Mesenchymal stem cell (in vitro differentiated cells and primary cell): ENCODE results near the gene MGME1.
A peak's percentile ranks its signal among the peaks of the same experiment; 100 is the strongest.

Source experiments
- DNase-seq: peaks from one replicate; pipeline ENCODE4 v3.0.0-alpha.2; 2013
- H2AFZ ChIP-seq: one replicate; pipeline ENCODE4 v1.6.1; 2013; ENCODE audit warnings: low read depth, mild to moderate bottlenecking, control low read depth, inconsistent platforms, low read length, moderate library complexity
- H2AK5ac ChIP-seq: 2 replicates; pipeline ENCODE4 v1.6.1; 2013; ENCODE audit warnings: low read length, moderate library complexity, mild to moderate bottlenecking, inconsistent platforms; ENCODE audit not compliant: severe bottlenecking
- H2BK120ac ChIP-seq: one replicate; pipeline ENCODE4 v1.6.1; 2013; ENCODE audit warnings: low read depth, mild to moderate bottlenecking, inconsistent platforms, low read length, moderate library complexity
- H2BK12ac ChIP-seq, 2 experiments: one replicate each; pipeline ENCODE4 v1.6.1; 2013; ENCODE audit warnings: inconsistent platforms in 2 of 2, low read length in 2 of 2, mild to moderate bottlenecking in 2 of 2, moderate library complexity in 2 of 2, control low read depth in 1 of 2
- H2BK15ac ChIP-seq: one replicate; pipeline ENCODE4 v1.6.1; 2013; ENCODE audit warnings: mild to moderate bottlenecking, low read depth, inconsistent platforms; ENCODE audit not compliant: poor library complexity, severe bottlenecking
- H2BK5ac ChIP-seq: 2 replicates; pipeline ENCODE4 v1.6.1; 2013; ENCODE audit warnings: low read depth, mild to moderate bottlenecking, low read length, control low read depth, inconsistent platforms; ENCODE audit not compliant: poor library complexity, severe bottlenecking
- H3K14ac ChIP-seq, 2 experiments: one replicate each; pipeline ENCODE4 v1.6.1; 2013; ENCODE audit warnings: inconsistent platforms in 2 of 2, low read length in 2 of 2, control low read depth in 1 of 2, mild to moderate bottlenecking in 1 of 2, moderate library complexity in 1 of 2
- H3K18ac ChIP-seq, 2 experiments: one replicate each; pipeline ENCODE4 v1.6.1; 2013; ENCODE audit warnings: inconsistent platforms in 2 of 2, low read length in 2 of 2, control low read depth in 1 of 2, low read depth in 1 of 2, mild to moderate bottlenecking in 1 of 2
- H3K23ac ChIP-seq, 2 experiments: one replicate each; pipeline ENCODE4 v1.6.1; 2013; ENCODE audit warnings: inconsistent platforms in 2 of 2, low read length in 2 of 2, mild to moderate bottlenecking in 2 of 2, moderate library complexity in 2 of 2, control low read depth in 1 of 2
- H3K27ac ChIP-seq: 2 replicates; pipeline ENCODE4 v1.5.1; 2013; ENCODE audit warnings: mild to moderate bottlenecking, moderate library complexity, low read length, control low read depth, inconsistent platforms; ENCODE audit not compliant: poor library complexity, severe bottlenecking
- H3K27me3 ChIP-seq, 2 experiments: 2 replicates each; pipeline versions ENCODE4 v1.6.1 to v1.7.0; 2013; ENCODE audit warnings: low read length in 2 of 2, mild to moderate bottlenecking in 2 of 2, moderate library complexity in 2 of 2, control low read depth in 1 of 2, inconsistent platforms in 1 of 2; ENCODE audit not compliant: control insufficient read depth in 1 of 2, insufficient read depth in 1 of 2
- H3K36me3 ChIP-seq, 2 experiments: 2 replicates each; pipeline versions ENCODE4 v1.6.1 to v1.7.0; 2013; ENCODE audit warnings: low read length in 2 of 2, control low read depth in 1 of 2, inconsistent platforms in 1 of 2, low read depth in 1 of 2, mild to moderate bottlenecking in 1 of 2; ENCODE audit not compliant: insufficient read depth in 2 of 2, control insufficient read depth in 1 of 2
- H3K4ac ChIP-seq, 2 experiments: one replicate each; pipeline ENCODE4 v1.6.1; 2013; ENCODE audit warnings: inconsistent platforms in 2 of 2, low read length in 2 of 2, mild to moderate bottlenecking in 2 of 2, moderate library complexity in 2 of 2, control low read depth in 1 of 2, low read depth in 1 of 2
- H3K4me1 ChIP-seq: 2 replicates; pipeline ENCODE4 v1.6.1; 2013; ENCODE audit warnings: low read depth, low read length, control low read depth; ENCODE audit not compliant: control insufficient read depth, insufficient read depth
- H3K4me2 ChIP-seq: 2 replicates; pipeline ENCODE4 v1.6.1; 2013; ENCODE audit warnings: low read length, mild to moderate bottlenecking, inconsistent platforms; ENCODE audit not compliant: poor library complexity, severe bottlenecking
- H3K4me3 ChIP-seq, 2 experiments: 2 replicates each; pipeline versions ENCODE4 v1.5.1 to v1.7.0; 2013; ENCODE audit warnings: low read length in 2 of 2, mild to moderate bottlenecking in 2 of 2, control low read depth in 1 of 2, low read depth in 1 of 2; ENCODE audit not compliant: insufficient read depth in 1 of 2
- H3K79me1 ChIP-seq: replicated peaks from 2 replicates; pipeline ENCODE4 v1.6.1; 2013; ENCODE audit warnings: mild to moderate bottlenecking, control low read depth, low read length, inconsistent platforms; ENCODE audit not compliant: poor library complexity, severe bottlenecking
- H3K9ac ChIP-seq: 2 replicates; pipeline ENCODE4 v1.7.0; 2013; ENCODE audit warnings: mild to moderate bottlenecking, low read length, moderate library complexity
- H3K9me3 ChIP-seq: 2 replicates; pipeline ENCODE4 v1.7.0; 2013; ENCODE audit warnings: mild to moderate bottlenecking, low read length; ENCODE audit not compliant: control insufficient read depth
- H4K8ac ChIP-seq: one replicate; pipeline ENCODE4 v1.6.1; 2013; ENCODE audit warnings: inconsistent platforms, mild to moderate bottlenecking, low read length, moderate library complexity
- H4K91ac ChIP-seq: one replicate; pipeline ENCODE4 v1.6.1; 2013; ENCODE audit warnings: mild to moderate bottlenecking, low read length, inconsistent platforms
- WGBS: methylation state at CpG from one replicate; pipeline ENCODE4 v1.1.7; 2013; ENCODE audit warnings: mixed read lengths; 5-methylcytosine and 5-hydroxymethylcytosine counted together

The MGME1 gene

DNA sequence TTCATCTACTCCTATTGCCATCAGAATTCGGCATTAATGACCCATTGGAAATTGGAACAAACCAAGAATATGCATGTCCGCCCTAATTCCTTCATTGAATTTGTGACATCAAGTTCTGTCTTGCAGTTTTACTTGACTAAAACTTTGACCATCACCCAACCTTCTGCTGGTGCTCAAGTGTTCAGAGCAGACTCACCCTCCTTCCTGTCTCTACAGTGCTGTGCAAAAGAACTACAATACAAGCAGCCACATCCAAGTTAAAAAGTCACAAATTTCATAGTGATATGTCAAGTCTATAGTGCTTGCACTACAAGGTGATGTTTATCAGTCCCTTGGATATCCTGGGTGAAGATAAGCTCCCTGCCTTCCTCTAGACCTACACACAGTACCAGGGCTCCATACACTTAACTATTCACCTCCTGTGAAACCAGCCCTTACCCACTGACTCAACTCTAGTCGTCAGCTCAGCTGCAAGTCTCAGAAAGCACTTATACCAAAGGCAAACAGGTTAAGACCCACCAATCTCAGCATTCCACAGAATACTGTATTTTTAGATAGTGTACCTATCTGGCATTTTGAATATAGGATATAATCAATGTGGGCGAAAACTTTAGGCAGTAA lies 23.9 kb upstream of the MGME1 start:
- H4K91ac ChIP-seq = no peak overlapping the region
- WGBS = 89% methylated on average over 3 of the region's 4 CpGs

DNA sequence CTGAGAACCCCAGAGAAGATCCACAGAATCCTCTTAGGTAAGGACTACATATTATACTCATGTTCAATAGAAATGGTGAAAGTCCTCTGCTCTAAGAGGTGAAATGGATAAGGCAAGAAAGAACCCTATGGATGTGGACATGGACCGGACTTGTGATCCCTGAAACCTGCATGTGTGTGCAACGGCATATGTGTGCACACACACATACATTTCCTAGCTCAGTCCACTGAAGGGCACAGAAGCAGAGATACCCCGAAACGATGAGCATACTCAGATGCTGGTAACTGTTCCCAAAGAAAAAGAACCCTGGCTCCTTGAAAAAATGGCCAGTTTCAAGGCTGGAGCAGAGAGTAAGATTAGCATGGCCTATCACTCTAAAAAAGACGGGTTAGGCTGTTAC lies 22.8 kb upstream of the MGME1 start:
- Histone ChIP-seq H3K23ac (no peak overlapping the region), H2BK5ac (no peak overlapping the region), H3K27ac (no peak overlapping the region), H3K4me1 (no peaks in the 10 kb centered on the region), H3K36me3 (peaks cover 38 to 98% of the 10 kb centered on the region in 2 experiments), H3K9ac (no peak overlapping the region), H4K8ac (no peak overlapping the region), H3K4me3 (no peak overlapping the region), H3K79me1 (peaks cover 32% of the 10 kb centered on the region), H3K4me2 (no peak overlapping the region), H3K9me3 (no peaks in the 10 kb centered on the region), H2BK12ac (no peak overlapping the region), H2AK5ac (no peak overlapping the region), H3K4ac (no peak overlapping the region), H4K91ac (no peak overlapping the region), H3K18ac (no peak overlapping the region), H2AFZ (no peak overlapping the region), H3K27me3 (no peaks in the 10 kb centered on the region), H3K14ac (no peak overlapping the region), H2BK120ac (no peak overlapping the region), H2BK15ac (no peak overlapping the region)
- 97% methylated on average over 4 of the region's 5 CpGs for WGBS
- no peak for DNase-seq

More for the DNA sequence above, 23.9 kb upstream of the MGME1 start:
- peak overlapping the region in 1 of 2 experiments; percentile 28 for H3K23ac ChIP-seq
- H3K27ac ChIP-seq = no peak overlapping the region
- no peak overlapping the region for H4K8ac ChIP-seq
- no peak for DNase-seq
- H2AK5ac ChIP-seq = no peak overlapping the region
- H2BK15ac ChIP-seq = no peak overlapping the region
- H2BK12ac ChIP-seq = no peak overlapping the region
- H3K4me1 ChIP-seq = no peaks in the 10 kb centered on the region
- H2BK120ac ChIP-seq = no peak overlapping the region
- no peak overlapping the region for H3K4me3 ChIP-seq
- no peaks in the 10 kb centered on the region for H3K27me3 ChIP-seq
- H2AFZ ChIP-seq = no peak overlapping the region
- peaks cover 29% of the 10 kb centered on the region for H3K79me1 ChIP-seq
- no peaks in the 10 kb centered on the region for H3K9me3 ChIP-seq
- H3K9ac ChIP-seq = no peak overlapping the region
- no peak overlapping the region for H2BK5ac ChIP-seq
- H3K18ac ChIP-seq = no peak overlapping the region
- peaks cover 42 to 98% of the 10 kb centered on the region in 2 experiments for H3K36me3 ChIP-seq
- no peak overlapping the region for H3K4ac ChIP-seq
- H3K14ac ChIP-seq = no peak overlapping the region
- no peak overlapping the region for H3K4me2 ChIP-seq

DNA sequence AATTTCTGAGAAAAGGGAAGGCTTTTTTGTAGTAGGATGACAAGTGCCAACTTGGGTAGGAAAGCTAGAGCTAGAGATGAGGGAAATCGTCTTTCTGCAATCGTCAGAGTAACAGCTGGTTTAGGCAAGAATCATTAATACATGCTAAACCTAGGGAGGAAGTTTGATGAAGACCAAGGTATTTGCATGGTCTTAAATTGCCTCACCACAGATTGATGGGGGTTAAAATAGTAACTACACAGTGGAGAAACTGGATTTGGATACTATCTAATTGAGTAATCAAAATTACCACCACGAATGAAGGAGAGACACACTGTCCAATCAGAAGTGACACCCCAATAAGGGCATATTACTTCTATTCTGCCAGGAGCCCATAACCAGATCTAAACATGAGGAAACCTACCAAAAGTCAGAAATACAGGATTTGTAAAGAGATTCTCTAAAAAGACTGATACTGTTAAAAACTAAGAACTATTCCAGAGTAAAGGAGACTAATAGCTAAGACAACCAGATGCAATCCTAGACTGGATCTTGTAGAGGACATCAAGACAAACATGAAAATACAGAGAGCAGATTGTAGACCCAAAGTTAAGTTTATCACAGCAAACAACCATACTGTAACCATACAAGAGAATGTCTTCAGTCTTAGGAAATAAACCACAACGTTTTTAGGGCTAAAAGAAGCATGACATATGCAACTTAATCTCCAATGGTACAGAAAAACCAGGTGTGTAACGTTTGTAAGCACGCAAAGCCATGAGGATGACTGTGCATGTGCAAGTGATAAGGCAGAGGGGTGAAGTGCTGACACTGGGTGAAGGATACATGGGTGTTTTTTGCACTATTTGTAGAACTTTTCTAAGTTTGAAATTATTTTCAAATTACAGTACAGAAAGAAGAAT lies 22.0 kb upstream of the MGME1 start:
- no peaks in the 10 kb centered on the region for H3K27me3 ChIP-seq
- H2BK15ac ChIP-seq = no peak overlapping the region
- peaks cover 28% of the 10 kb centered on the region for H3K79me1 ChIP-seq
- H4K8ac ChIP-seq = no peak overlapping the region
- no peaks in the 10 kb centered on the region for H3K4me1 ChIP-seq
- no peak overlapping the region for H3K4me3 ChIP-seq
- H2BK5ac ChIP-seq = no peak overlapping the region
- no peaks in the 10 kb centered on the region for H3K9me3 ChIP-seq
- no peak overlapping the region for H2BK12ac ChIP-seq
- no peak overlapping the region for H3K23ac ChIP-seq
- H3K27ac ChIP-seq = no peak overlapping the region
- no peak overlapping the region for H2BK120ac ChIP-seq
- 92% methylated on average over 6 of the region's 6 CpGs for WGBS
- no peak overlapping the region for H2AK5ac ChIP-seq
- no peak overlapping the region for H3K9ac ChIP-seq
- H2AFZ ChIP-seq = no peak overlapping the region
- H3K4me2 ChIP-seq = no peak overlapping the region
- no peak overlapping the region for H3K14ac ChIP-seq
- H3K4ac ChIP-seq = no peak overlapping the region
- no peak for DNase-seq
- H4K91ac ChIP-seq = no peak overlapping the region
- peaks cover 33 to 98% of the 10 kb centered on the region in 2 experiments for H3K36me3 ChIP-seq
- no peak overlapping the region for H3K18ac ChIP-seq

DNA sequence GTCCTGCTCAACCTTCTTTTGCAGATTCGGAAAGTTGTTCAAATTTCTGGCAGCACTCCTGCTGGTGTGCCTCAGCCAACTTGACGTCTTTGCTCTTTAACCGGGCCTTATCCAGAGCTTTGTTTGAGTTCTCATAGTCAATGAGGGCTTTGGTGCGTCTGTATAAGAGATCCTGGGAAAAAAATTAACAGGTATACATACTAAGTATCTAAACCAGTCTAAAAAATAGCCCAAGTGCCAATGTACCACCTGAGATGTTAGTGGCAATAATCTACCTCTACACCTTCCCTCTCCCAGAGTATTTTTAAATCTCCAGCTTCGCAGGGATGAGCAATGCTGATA lies 21.4 kb upstream of the MGME1 start:
- Histone ChIP-seq H3K4me2 (no peak overlapping the region), H2AFZ (no peak overlapping the region), H3K36me3 (peaks cover 32 to 97% of the 10 kb centered on the region in 2 experiments), H3K4ac (no peak overlapping the region), H3K23ac (no peak overlapping the region), H4K8ac (no peak overlapping the region), H2BK12ac (no peak overlapping the region), H3K9me3 (no peaks in the 10 kb centered on the region), H3K9ac (no peak overlapping the region), H3K27ac (no peak overlapping the region), H2AK5ac (no peak overlapping the region), H3K4me3 (no peak overlapping the region), H3K4me1 (no peaks in the 10 kb centered on the region), H4K91ac (no peak overlapping the region), H3K27me3 (no peaks in the 10 kb centered on the region), H3K14ac (no peak overlapping the region), H3K18ac (no peak overlapping the region), H2BK15ac (no peak overlapping the region), H2BK120ac (no peak overlapping the region), H3K79me1 (peaks cover 26% of the 10 kb centered on the region), H2BK5ac (no peak overlapping the region)
- 94% methylated on average over 4 of the region's 5 CpGs for WGBS
- DNase-seq = no peak
